Measurements from ENCODE around the gene BCAS3. TPM values are rescaled to one million over a fixed set of nuclear protein-coding genes. Genes with fewer than 3 reads are reported as not detected.
A peak's percentile ranks its signal among the peaks of the same experiment; 100 is the strongest.

Gene BCAS3
- total and polyA plus RNA-seq, 3 experiments from 2014 or later, result 10.7 to 35.3 (median 13.5) TPM

GRCh38 chr17:61369751-61370150, 692.1 kb downstream of the BCAS3 start:
- Histone ChIP-seq H3K36me3 (ENCODE audit: insufficient read depth, low read length) (no peaks in the 10 kb centered on the region), H3K27ac (ENCODE audit: low read depth, low read length) (no peak overlapping the region), H3K27me3 (ENCODE audit: insufficient read depth, low read length, poor library complexity, severe bottlenecking) (no peaks in the 10 kb centered on the region), H3K4me3 (ENCODE audit: low read length) (no peak overlapping the region), H3K9me3 (ENCODE audit: low read length) (no peaks in the 10 kb centered on the region), H3K4me1 (ENCODE audit: insufficient read depth, low read length) (no peaks in the 10 kb centered on the region)
- H3K27me3 Mint-ChIP-seq, result no peaks in the 10 kb centered on the region
- CTCF ChIA-PET, result interaction anchor here (1.1 kb wide), 1 partner anchor 398 kb away, joined by 3 read pairs; no protein-coding TSS in a partner anchor
- peaks cover 0 to 13% (median 9%) of the 10 kb centered on the region in 3 donors for H3K36me3 Mint-ChIP-seq
- H3K4me1 Mint-ChIP-seq, result no peaks in the 10 kb centered on the region
- no peak for DNase-seq
- H3K27ac Mint-ChIP-seq, result no peak overlapping the region
- H3K9me3 Mint-ChIP-seq, result no peaks in the 10 kb centered on the region
- POLR2A ChIA-PET, result no interaction called here
- H3K4me3 Mint-ChIP-seq, result no peak overlapping the region

- ChIA-PET POLR2A (no interaction called here), CTCF (no interaction called here)
- Histone ChIP-seq H3K27ac (ENCODE audit: low read depth, low read length) (no peak overlapping the region), H3K36me3 (ENCODE audit: insufficient read depth, low read length) (no peaks in the 10 kb centered on the region), H3K4me1 (ENCODE audit: insufficient read depth, low read length) (no peaks in the 10 kb centered on the region), H3K27me3 (ENCODE audit: insufficient read depth, low read length, poor library complexity, severe bottlenecking) (no peaks in the 10 kb centered on the region), H3K9me3 (ENCODE audit: low read length) (no peaks in the 10 kb centered on the region), H3K4me3 (ENCODE audit: low read length) (no peak overlapping the region)
- no peaks in the 10 kb centered on the region for H3K4me1 Mint-ChIP-seq
- H3K36me3 Mint-ChIP-seq, result peaks cover 0 to 12% (median 9%) of the 10 kb centered on the region in 3 donors
- no peak overlapping the region for H3K27ac Mint-ChIP-seq
- H3K27me3 Mint-ChIP-seq, result no peaks in the 10 kb centered on the region
- DNase-seq, result no peak
- H3K4me3 Mint-ChIP-seq, result no peak overlapping the region
- H3K9me3 Mint-ChIP-seq, result no peaks in the 10 kb centered on the region
These were observed 693.5 kb downstream of the BCAS3 start for GRCh38 chr17:61371179-61371578.

- Mint-ChIP-seq H3K9me3 (no peaks in the 10 kb centered on the region), H3K4me3 (no peak overlapping the region), H3K27ac (no peak overlapping the region), H3K27me3 (no peaks in the 10 kb centered on the region), H3K36me3 (peaks cover 0 to 11% (median 10%) of the 10 kb centered on the region in 3 donors), H3K4me1 (no peaks in the 10 kb centered on the region)
- no peak for DNase-seq
- Histone ChIP-seq H3K27me3 (ENCODE audit: insufficient read depth, low read length, poor library complexity, severe bottlenecking) (no peaks in the 10 kb centered on the region), H3K4me1 (ENCODE audit: insufficient read depth, low read length) (no peaks in the 10 kb centered on the region), H3K36me3 (ENCODE audit: insufficient read depth, low read length) (no peaks in the 10 kb centered on the region), H3K9me3 (ENCODE audit: low read length) (no peaks in the 10 kb centered on the region), H3K27ac (ENCODE audit: low read depth, low read length) (no peak overlapping the region), H3K4me3 (ENCODE audit: low read length) (no peak overlapping the region)
- CTCF ChIA-PET, result no interaction called here
- POLR2A ChIA-PET, result no interaction called here
These were observed 694.0 kb downstream of the BCAS3 start for GRCh38 chr17:61371606-61372005.

- Histone ChIP-seq H3K4me1 (ENCODE audit: insufficient read depth, low read length) (no peaks in the 10 kb centered on the region), H3K27ac (ENCODE audit: low read depth, low read length) (no peak overlapping the region), H3K36me3 (ENCODE audit: insufficient read depth, low read length) (no peaks in the 10 kb centered on the region), H3K27me3 (ENCODE audit: insufficient read depth, low read length, poor library complexity, severe bottlenecking) (no peaks in the 10 kb centered on the region), H3K9me3 (ENCODE audit: low read length) (no peaks in the 10 kb centered on the region), H3K4me3 (ENCODE audit: low read length) (no peak overlapping the region)
- no peaks in the 10 kb centered on the region for H3K27me3 Mint-ChIP-seq
- DNase-seq, result no peak
- no peak overlapping the region for H3K27ac Mint-ChIP-seq
- H3K36me3 Mint-ChIP-seq, result peaks cover 0 to 11% (median 10%) of the 10 kb centered on the region in 3 donors
- H3K4me1 Mint-ChIP-seq, result no peaks in the 10 kb centered on the region
- POLR2A ChIA-PET, result no interaction called here
- CTCF ChIA-PET, result no interaction called here
- H3K4me3 Mint-ChIP-seq, result no peak overlapping the region
- H3K9me3 Mint-ChIP-seq, result no peaks in the 10 kb centered on the region
These were observed 694.8 kb downstream of the BCAS3 start for GRCh38 chr17:61372436-61372835.

GRCh38 chr17:61376931-61377838, 699.5 kb downstream of the BCAS3 start:
- no peaks in the 10 kb centered on the region for H3K9me3 Mint-ChIP-seq
- H3K27me3 Mint-ChIP-seq, result no peaks in the 10 kb centered on the region
- peak overlapping the region in 1 of 8 donors; percentile 54 for H3K27ac Mint-ChIP-seq
- Histone ChIP-seq H3K27ac (ENCODE audit: low read depth, low read length) (no peak overlapping the region), H3K27me3 (ENCODE audit: insufficient read depth, low read length, poor library complexity, severe bottlenecking) (no peaks in the 10 kb centered on the region), H3K36me3 (ENCODE audit: insufficient read depth, low read length) (no peaks in the 10 kb centered on the region), H3K4me3 (ENCODE audit: low read length) (no peak overlapping the region), H3K4me1 (ENCODE audit: insufficient read depth, low read length) (no peaks in the 10 kb centered on the region), H3K9me3 (ENCODE audit: low read length) (no peaks in the 10 kb centered on the region)
- no peaks in the 10 kb centered on the region for H3K4me1 Mint-ChIP-seq
- peaks cover 0 to 2% (median 1%) of the 10 kb centered on the region in 3 donors for H3K36me3 Mint-ChIP-seq
- ChIA-PET POLR2A (no interaction called here), CTCF (no interaction called here)
- DNase-seq, result no peak
- no peak overlapping the region for H3K4me3 Mint-ChIP-seq

GRCh38 chr17:61378658-61379456, 701.2 kb downstream of the BCAS3 start:
- Mint-ChIP-seq H3K4me3 (peak overlapping the region in 1 of 7 donors; percentile 5), H3K36me3 (peaks cover 0 to 2% (median 0%) of the 10 kb centered on the region in 3 donors), H3K4me1 (no peaks in the 10 kb centered on the region), H3K9me3 (no peaks in the 10 kb centered on the region), H3K27me3 (no peaks in the 10 kb centered on the region), H3K27ac (no peak overlapping the region)
- Histone ChIP-seq H3K36me3 (ENCODE audit: insufficient read depth, low read length) (no peaks in the 10 kb centered on the region), H3K27me3 (ENCODE audit: insufficient read depth, low read length, poor library complexity, severe bottlenecking) (no peaks in the 10 kb centered on the region), H3K9me3 (ENCODE audit: low read length) (no peaks in the 10 kb centered on the region), H3K27ac (ENCODE audit: low read depth, low read length) (no peak overlapping the region), H3K4me3 (ENCODE audit: low read length) (no peak overlapping the region), H3K4me1 (ENCODE audit: insufficient read depth, low read length) (no peaks in the 10 kb centered on the region)
- ChIA-PET CTCF (no interaction called here), POLR2A (no interaction called here)
- DNase-seq, result no peak

GRCh38 chr17:61379457-61380216, 702.0 kb downstream of the BCAS3 start:
- no peak overlapping the region for H3K4me3 ChIP-seq (ENCODE audit: low read length)
- H3K36me3 ChIP-seq (ENCODE audit: insufficient read depth, low read length), result no peaks in the 10 kb centered on the region
- no peaks in the 10 kb centered on the region for H3K4me1 Mint-ChIP-seq
- no peaks in the 10 kb centered on the region for H3K9me3 Mint-ChIP-seq
- no peaks in the 10 kb centered on the region for H3K27me3 Mint-ChIP-seq
- H3K27ac ChIP-seq (ENCODE audit: low read depth, low read length), result no peak overlapping the region
- H3K4me3 Mint-ChIP-seq, result no peak overlapping the region
- H3K4me1 ChIP-seq (ENCODE audit: insufficient read depth, low read length), result no peaks in the 10 kb centered on the region
- peaks cover 0 to 2% (median 0%) of the 10 kb centered on the region in 3 donors for H3K36me3 Mint-ChIP-seq
- H3K27ac Mint-ChIP-seq, result peak overlapping the region in 1 of 8 donors; percentile 38
- POLR2A ChIA-PET, result no interaction called here
- H3K27me3 ChIP-seq (ENCODE audit: insufficient read depth, low read length, poor library complexity, severe bottlenecking), result no peaks in the 10 kb centered on the region
- CTCF ChIA-PET, result no interaction called here
- DNase-seq, result no peak
- no peaks in the 10 kb centered on the region for H3K9me3 ChIP-seq (ENCODE audit: low read length)
